Breast epithelium (tissue), 3 donors: ENCODE measurements around the gene SGTA.

Source experiments
- CTCF ChIP-seq, 3 donors: fragments of 450-650 bp; IDR thresholded peaks; one replicate each; pipeline ENCODE4 v1.5.1; 2016 to 2017; ENCODE audit warnings: antibody characterized with exemption in 3 of 3, mild to moderate bottlenecking in 3 of 3, moderate library complexity in 3 of 3
- POLR2A ChIP-seq: fragments of 450-650 bp; IDR thresholded peaks from one replicate; pipeline ENCODE4 v1.6.1; 2016; ENCODE audit warnings: antibody characterized with exemption, mild to moderate bottlenecking, moderate library complexity
- POLR2AphosphoS5 ChIP-seq, 3 donors: sonication (generic); formaldehyde crosslinking; IDR thresholded peaks; one replicate each; pipeline ENCODE4 v1.6.1; 2017; ENCODE audit warnings: antibody characterized with exemption in 3 of 3

GRCh38 chr19:2809387-2810140, 26.5 kb upstream of the SGTA start:
- TF ChIP-seq CTCF (IDR thresholded peaks at IDR 0.05) (no peak), POLR2A (no peak), POLR2AphosphoS5 (IDR thresholded peaks at IDR 0.05) (no peak)
